Measurements from ENCODE around the gene ZCCHC24.

Gene ZCCHC24

DNA sequence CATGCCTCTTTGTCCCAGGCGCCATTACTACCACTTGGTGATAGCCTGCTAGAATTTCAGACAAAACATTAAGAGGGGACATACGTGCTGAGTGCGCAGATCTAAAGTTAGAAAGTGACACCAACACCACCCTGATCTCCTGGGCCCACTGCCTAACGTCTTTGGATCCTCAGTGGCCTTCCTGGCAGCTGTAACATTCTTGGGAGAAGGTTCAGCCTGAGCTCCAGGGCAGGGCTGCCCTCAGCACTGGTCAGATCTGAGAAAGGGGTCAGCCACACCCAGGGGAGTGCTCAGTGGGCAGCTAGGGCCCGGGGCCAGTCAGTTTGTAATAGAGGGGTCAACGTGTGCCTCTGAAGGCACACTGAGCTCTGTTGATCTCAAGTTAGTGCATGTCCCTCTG, 48.4 kb downstream of the ZCCHC24 start:
- Histone ChIP-seq H3K36me3 (no peaks in the 10 kb centered on the region), H3K4me3 (ENCODE audit: low read depth in 1 of 2, low read length in 1 of 2) (no peak overlapping the region), H3K9me3 (no peaks in the 10 kb centered on the region), H3K27ac (no peak overlapping the region), H3K4me1 (ENCODE audit: control insufficient read depth in 1 of 2, insufficient read depth in 1 of 2, low read depth in 1 of 2, low read length in 1 of 2) (no peaks in the 10 kb centered on the region), H3K27me3 (peaks cover 44% of the 10 kb centered on the region)
- TF ChIP-seq, protein P1, sequence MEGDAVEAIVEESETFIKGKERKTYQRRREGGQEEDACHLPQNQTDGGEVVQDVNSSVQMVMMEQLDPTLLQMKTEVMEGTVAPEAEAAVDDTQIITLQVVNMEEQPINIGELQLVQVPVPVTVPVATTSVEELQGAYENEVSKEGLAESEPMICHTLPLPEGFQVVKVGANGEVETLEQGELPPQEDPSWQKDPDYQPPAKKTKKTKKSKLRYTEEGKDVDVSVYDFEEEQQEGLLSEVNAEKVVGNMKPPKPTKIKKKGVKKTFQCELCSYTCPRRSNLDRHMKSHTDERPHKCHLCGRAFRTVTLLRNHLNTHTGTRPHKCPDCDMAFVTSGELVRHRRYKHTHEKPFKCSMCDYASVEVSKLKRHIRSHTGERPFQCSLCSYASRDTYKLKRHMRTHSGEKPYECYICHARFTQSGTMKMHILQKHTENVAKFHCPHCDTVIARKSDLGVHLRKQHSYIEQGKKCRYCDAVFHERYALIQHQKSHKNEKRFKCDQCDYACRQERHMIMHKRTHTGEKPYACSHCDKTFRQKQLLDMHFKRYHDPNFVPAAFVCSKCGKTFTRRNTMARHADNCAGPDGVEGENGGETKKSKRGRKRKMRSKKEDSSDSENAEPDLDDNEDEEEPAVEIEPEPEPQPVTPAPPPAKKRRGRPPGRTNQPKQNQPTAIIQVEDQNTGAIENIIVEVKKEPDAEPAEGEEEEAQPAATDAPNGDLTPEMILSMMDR (IDR thresholded peaks at IDR 0.05) = no peak

DNA sequence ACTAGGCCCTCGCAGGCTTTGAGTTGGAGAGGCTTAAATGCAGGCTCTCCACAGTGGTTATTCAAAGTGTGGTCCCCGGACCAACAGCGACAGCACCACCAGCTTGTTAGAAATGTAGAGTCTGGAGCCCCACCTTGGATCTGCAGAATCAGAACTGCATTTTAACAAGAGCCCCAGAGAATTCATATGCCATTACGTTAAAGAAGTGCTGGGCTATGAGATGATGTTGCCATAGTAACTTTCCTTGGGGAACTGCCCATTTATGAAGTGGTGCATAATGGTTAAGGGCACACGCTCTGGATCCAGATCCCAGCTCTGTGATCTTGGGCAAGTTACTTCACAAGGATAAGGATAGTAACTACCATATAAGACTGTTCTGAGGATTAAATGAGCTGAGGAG, 48.9 kb downstream of the ZCCHC24 start:
- Histone ChIP-seq H3K4me1 (ENCODE audit: control insufficient read depth in 1 of 2, insufficient read depth in 1 of 2, low read depth in 1 of 2, low read length in 1 of 2) (no peaks in the 10 kb centered on the region), H3K27me3 (peaks cover 39% of the 10 kb centered on the region), H3K36me3 (no peaks in the 10 kb centered on the region), H3K4me3 (ENCODE audit: low read depth in 1 of 2, low read length in 1 of 2) (no peak overlapping the region), H3K27ac (no peak overlapping the region), H3K9me3 (no peaks in the 10 kb centered on the region)
- TF ChIP-seq, protein P1 (IDR thresholded peaks at IDR 0.05) = no peak

DNA sequence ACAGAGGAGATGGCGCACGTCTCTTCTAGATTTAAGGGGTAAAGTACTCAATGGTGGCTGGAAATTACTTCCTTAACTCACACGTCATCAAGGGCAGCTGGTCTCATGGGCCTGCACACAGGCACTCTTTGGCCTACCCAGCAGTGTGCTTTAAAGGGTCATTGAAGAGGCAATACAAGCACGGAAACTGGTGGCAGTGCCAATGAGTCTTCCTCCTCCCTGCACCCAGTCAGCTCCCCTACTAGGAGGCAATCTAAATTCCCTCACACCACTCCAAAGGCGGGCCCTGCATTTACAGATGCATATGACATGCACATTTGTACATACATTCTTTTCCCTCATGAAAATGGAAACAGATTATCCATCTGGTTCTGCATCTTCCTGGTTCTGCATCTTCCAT, 50.8 kb downstream of the ZCCHC24 start:
- Histone ChIP-seq H3K9me3 (no peaks in the 10 kb centered on the region), H3K4me1 (ENCODE audit: control insufficient read depth in 1 of 2, insufficient read depth in 1 of 2, low read depth in 1 of 2, low read length in 1 of 2) (no peaks in the 10 kb centered on the region), H3K27me3 (peaks cover 23% of the 10 kb centered on the region), H3K27ac (no peak overlapping the region), H3K4me3 (ENCODE audit: low read depth in 1 of 2, low read length in 1 of 2) (no peak overlapping the region), H3K36me3 (no peaks in the 10 kb centered on the region)
- TF ChIP-seq, protein P1 (IDR thresholded peaks at IDR 0.05) = no peak

DNA sequence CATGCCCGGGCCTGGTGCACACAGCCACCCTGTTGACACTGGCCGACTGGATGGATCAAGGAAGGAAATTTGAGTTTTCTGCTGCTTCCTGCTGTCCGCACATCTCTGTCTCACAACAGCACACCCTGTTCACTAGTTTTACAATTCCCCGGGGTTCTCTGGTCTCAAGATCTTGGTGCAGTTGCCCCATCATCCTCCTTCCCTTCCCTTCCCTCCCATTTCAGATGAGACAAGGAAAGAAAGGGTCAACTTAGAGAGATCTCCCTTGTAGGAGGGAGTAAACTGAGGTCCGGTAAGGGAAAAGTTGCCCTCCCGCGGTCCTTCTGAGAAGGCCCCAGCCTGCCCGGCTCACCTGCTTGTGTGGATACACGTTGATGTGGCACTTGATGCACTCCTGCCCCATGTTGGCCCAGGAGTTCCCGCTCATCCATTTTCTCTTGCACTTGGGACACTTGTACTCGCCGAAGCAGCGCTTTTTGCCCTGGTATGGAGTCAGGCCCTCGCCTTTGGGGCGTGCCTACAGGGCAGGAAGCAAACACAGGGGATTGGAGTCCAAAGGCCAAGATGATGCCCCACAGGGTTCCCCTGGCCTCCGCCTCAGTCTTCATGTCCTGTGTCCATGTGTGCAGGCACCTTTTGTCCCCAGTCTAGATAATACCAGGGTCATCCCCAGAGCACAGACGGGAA, 51.4 kb downstream of the ZCCHC24 start:
- no peaks in the 10 kb centered on the region for H3K4me1 ChIP-seq (ENCODE audit: control insufficient read depth in 1 of 2, insufficient read depth in 1 of 2, low read depth in 1 of 2, low read length in 1 of 2)
- no peaks in the 10 kb centered on the region for H3K9me3 ChIP-seq
- no peaks in the 10 kb centered on the region for H3K36me3 ChIP-seq
- H3K4me3 ChIP-seq (ENCODE audit: low read depth in 1 of 2, low read length in 1 of 2) = no peak overlapping the region
- TF ChIP-seq, protein P1 (IDR thresholded peaks at IDR 0.05) = no peak
- H3K27me3 ChIP-seq = peaks cover 17% of the 10 kb centered on the region
- H3K27ac ChIP-seq = no peak overlapping the region

DNA sequence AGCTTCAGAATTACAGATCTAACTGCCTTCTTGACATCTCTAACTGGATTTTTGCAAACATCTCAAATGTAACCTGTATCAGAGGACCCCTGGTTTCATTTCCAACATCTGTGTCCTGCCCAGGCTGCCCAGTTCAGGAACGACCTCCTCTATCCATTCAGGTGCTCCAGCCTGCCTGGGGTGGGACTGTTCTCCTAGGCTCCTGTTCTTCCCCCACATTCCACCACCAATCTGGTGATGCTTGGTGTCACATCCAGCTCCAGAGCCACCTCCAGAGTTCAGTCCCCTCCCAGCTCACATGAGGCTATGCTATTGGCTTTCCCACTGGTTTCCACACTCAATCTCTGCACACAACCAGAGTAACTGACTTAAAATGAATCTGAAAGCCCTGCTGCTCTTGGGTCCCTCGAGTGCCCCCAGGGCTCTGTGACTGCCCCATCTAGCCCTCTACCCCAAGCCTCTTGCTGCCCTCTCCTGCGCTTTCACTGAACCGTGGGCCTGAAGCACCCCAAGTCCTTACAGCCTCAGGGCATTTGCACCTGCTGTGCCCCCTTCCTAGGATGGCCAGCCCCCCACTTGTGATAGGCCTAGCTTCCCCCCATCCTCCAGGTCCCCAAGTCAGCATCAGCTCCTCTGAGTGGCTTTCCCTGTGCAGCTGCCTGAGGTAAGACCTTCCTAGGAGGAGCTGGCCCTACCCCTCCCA, 52.1 kb downstream of the ZCCHC24 start:
- H3K9me3 ChIP-seq = no peaks in the 10 kb centered on the region
- no peaks in the 10 kb centered on the region for H3K36me3 ChIP-seq
- no peak overlapping the region for H3K27ac ChIP-seq
- H3K27me3 ChIP-seq = peaks cover 10% of the 10 kb centered on the region
- TF ChIP-seq, protein P1 (IDR thresholded peaks at IDR 0.05) = no peak
- no peaks in the 10 kb centered on the region for H3K4me1 ChIP-seq (ENCODE audit: control insufficient read depth in 1 of 2, insufficient read depth in 1 of 2, low read depth in 1 of 2, low read length in 1 of 2)
- H3K4me3 ChIP-seq (ENCODE audit: low read depth in 1 of 2, low read length in 1 of 2) = no peak overlapping the region
